IPS-20b (cell line): ENCODE results near the gene MSS51.
"Not testable (repeated sequence)": the region's sequence is repeated elsewhere in the genome, so short reads cannot be mapped to it uniquely, and the experiment has no call there.

ENCODE experiments used
- H3K27ac ChIP-seq: one replicate; pipeline ENCODE4 v1.5.1; 2013; ENCODE audit warnings: low read length
- H3K27me3 ChIP-seq: 2 replicates; pipeline ENCODE4 v1.6.1; 2013; ENCODE audit warnings: mild to moderate bottlenecking, low read length, inconsistent platforms; ENCODE audit not compliant: insufficient read depth
- H3K36me3 ChIP-seq: 2 replicates; pipeline ENCODE4 v1.6.1; 2013; ENCODE audit warnings: low read depth, mild to moderate bottlenecking, inconsistent platforms, low read length, moderate library complexity; ENCODE audit not compliant: insufficient read depth
- H3K4me1 ChIP-seq: 2 replicates; pipeline ENCODE4 v1.6.1; 2013; ENCODE audit warnings: mild to moderate bottlenecking, control low read depth, inconsistent platforms, low read length, moderate library complexity; ENCODE audit not compliant: insufficient read depth
- H3K4me3 ChIP-seq: 2 replicates; pipeline ENCODE4 v1.5.1; 2013; ENCODE audit warnings: mild to moderate bottlenecking, low read length, inconsistent platforms
- H3K9ac ChIP-seq: 2 replicates; pipeline ENCODE4 v1.6.1; 2013; ENCODE audit warnings: low read depth, mild to moderate bottlenecking, inconsistent platforms, low read length, moderate library complexity
- H3K9me3 ChIP-seq: 2 replicates; pipeline ENCODE4 v1.6.1; 2013; ENCODE audit warnings: mild to moderate bottlenecking, low read depth, low read length, inconsistent platforms; ENCODE audit not compliant: insufficient read depth

The MSS51 gene

DNA sequence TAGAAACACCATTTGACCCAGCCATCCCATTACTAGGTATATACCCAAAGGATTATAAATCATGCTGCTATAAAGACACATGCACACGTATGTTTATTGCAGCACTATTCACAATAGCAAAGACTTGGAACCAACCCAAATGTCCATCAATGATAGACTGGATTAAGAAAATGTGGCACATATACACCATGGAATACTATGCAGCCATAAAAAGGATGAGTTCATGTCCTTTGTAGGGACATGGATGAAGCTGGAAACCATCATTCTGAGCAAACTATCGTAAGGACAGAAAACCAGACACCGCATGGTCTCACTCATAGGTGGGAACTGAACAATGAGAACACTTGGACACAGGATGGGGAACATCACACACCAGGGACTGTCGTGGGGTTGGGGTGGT, 39.0 kb downstream of the MSS51 start:
- peaks cover 46% of the 10 kb centered on the region for H3K36me3 ChIP-seq
- H3K4me3 ChIP-seq, H3K27me3 ChIP-seq, H3K4me1 ChIP-seq, H3K9ac ChIP-seq, H3K27ac ChIP-seq, H3K9me3 ChIP-seq: not testable (repeated sequence)

DNA sequence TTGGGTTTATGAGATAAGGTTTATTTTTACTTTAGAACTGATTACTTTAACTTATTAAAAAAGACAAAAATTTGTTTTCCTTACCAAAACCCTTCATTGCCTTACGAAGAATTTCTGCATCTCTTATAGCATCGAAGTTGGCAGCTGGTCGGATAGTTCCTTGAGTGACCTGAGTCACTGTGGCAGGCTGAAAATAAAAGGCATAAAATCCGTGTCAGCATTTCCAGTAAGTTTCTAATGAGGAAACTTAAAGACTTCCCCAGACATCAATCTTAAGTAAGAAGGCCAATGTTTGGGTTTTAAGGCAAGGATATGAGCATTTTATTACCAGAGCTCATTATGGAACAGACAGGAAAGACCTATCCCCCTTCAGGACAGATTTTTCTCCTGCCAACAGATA, 45.1 kb downstream of the MSS51 start:
- Histone ChIP-seq H3K27ac (no peak overlapping the region), H3K9me3 (no peaks in the 10 kb centered on the region), H3K4me3 (no peak overlapping the region), H3K36me3 (peaks cover 53% of the 10 kb centered on the region), H3K9ac (no peak overlapping the region), H3K4me1 (no peaks in the 10 kb centered on the region), H3K27me3 (no peaks in the 10 kb centered on the region)

DNA sequence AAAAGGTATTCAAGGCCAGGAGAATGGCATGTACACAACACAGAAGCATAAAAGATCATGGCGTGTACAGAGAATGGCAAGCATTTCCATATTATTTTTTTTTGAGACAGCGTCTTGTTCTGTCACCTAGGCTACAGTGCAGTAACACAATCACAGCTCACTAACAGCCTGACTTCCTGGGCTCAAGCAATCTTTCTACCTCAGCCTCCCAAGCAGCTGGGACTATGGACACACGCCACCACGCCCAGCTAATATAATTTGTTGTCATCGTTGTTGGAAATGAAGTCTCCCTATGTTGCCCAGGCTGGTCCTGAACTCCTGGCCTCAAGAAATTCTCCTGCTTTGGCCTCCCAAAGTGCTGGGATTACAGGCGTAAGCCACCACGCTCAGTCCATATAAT, 46.8 kb downstream of the MSS51 start:
- no peak overlapping the region for H3K4me3 ChIP-seq
- no peaks in the 10 kb centered on the region for H3K4me1 ChIP-seq
- peaks cover 64% of the 10 kb centered on the region for H3K36me3 ChIP-seq
- H3K27ac ChIP-seq = no peak overlapping the region
- no peaks in the 10 kb centered on the region for H3K27me3 ChIP-seq
- H3K9ac ChIP-seq = no peak overlapping the region
- no peaks in the 10 kb centered on the region for H3K9me3 ChIP-seq

DNA sequence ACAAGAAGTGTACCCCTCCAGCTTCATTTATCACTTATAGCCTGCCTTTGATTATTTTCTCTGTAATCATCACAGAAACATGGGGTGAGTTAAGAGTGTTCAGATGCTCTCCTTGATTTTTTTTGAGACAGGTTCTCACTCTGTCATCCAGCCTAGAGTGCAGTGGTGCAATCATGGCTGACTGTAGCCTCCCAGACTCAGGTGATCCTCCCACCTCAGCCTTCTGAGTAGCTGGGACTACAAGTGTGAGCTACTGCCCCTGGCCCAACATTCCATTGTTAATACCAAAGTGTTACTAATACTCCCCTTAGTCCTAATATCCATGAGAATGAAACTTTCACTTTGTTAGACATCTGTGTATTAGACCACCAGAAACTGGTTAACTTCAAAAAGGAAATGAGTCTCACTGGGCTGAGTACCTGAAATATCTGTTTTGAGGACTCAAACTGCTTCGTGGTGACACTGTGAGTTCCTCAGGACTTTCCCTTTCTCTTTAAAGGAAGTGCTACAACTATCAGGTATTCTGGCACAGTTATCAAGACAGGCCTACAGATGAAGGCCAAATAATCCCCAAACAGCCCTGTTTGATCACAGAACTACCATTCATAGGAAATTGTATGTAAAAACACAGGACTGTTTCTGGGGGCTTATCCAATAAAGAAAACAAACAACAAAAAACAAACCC, 54.2 kb downstream of the MSS51 start:
- no peaks in the 10 kb centered on the region for H3K4me1 ChIP-seq
- peaks cover 73% of the 10 kb centered on the region for H3K36me3 ChIP-seq
- H3K9ac ChIP-seq = no peak overlapping the region
- no peak overlapping the region for H3K4me3 ChIP-seq
- no peak overlapping the region for H3K27ac ChIP-seq
- no peaks in the 10 kb centered on the region for H3K9me3 ChIP-seq
- H3K27me3 ChIP-seq = no peaks in the 10 kb centered on the region

DNA sequence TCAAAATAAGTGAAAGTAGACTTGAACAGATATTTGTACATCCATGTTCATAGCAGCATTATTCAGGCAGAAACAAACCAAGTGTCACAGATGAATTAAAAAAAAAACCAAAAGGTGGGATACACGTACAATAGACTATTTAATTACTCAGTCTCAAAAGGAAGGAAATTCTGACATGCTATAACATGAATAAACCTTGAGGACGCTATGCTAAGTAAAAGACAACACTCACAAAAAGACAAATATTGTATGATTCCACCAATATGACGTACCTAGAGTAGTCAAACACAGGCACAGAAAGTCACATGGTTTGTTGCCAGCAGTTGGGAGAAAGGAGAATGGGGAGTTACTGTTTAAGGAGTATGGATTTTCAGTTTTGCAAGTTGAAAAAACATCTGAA, 56.7 kb downstream of the MSS51 start:
- Histone ChIP-seq H3K4me1 (no peaks in the 10 kb centered on the region), H3K27me3 (no peaks in the 10 kb centered on the region), H3K36me3 (peaks cover 56% of the 10 kb centered on the region), H3K9me3 (no peaks in the 10 kb centered on the region), H3K4me3 (no peak overlapping the region), H3K9ac (no peak overlapping the region), H3K27ac (no peak overlapping the region)
